Erythroblast (primary cell): ENCODE results near the gene SLC12A4.

Source experiments
- GATA1 ChIP-seq: IDR thresholded peaks from 2 replicates; pipeline ENCODE4 v1.6.1; 2011; ENCODE audit warnings: low read depth, mild to moderate bottlenecking, control low read depth, low read length, moderate library complexity
- POLR2A ChIP-seq: IDR thresholded peaks from 2 replicates; pipeline ENCODE4 v1.6.1; 2011; ENCODE audit warnings: mild to moderate bottlenecking, low read length

DNA sequence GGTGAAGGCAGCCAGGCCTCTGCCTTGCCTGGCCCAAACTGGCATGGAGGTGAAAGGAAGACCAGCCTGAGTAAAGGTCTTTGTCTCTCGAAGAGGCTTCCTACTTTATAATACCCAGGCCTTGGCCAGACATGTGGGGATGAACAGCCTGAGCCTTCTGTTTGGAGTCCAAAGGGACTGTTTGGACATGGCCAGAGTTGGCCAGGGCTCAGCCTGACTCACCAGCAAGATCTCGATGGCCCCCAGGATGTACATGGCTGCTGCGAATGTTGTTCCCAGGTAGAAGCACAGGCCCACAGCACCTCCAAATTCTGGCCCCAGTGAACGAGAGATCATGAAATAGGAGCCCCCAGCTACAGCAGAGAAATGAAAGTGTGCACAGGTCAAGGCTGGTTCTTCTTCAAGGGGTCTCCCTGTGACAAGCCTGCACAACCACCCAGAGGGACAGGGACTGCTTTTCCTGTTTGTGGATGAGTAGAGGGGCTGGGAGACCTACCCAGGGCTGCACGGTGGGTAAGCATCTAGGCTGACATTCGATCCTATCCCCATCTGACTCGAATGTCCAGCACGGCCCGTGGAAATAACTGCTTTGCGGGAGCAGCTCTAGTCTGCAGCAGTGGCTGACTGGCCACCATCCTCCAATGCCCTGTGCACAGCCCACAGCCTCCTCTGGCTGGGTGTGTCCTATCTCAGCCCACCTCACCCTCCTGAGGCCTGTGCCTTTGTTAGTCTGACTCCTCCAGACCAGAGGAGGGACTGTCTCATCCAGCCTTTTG lies 13.8 kb downstream of the SLC12A4 start:
- TF ChIP-seq POLR2A (no peak), GATA1 (no peak)
